ENCODE results near the gene NFATC1. TPM values are rescaled to one million over a fixed set of nuclear protein-coding genes. Genes with fewer than 3 reads are reported as not detected.

Gene NFATC1
- total RNA-seq, 1 donor from 2014 or later: 16.1 TPM

DNA sequence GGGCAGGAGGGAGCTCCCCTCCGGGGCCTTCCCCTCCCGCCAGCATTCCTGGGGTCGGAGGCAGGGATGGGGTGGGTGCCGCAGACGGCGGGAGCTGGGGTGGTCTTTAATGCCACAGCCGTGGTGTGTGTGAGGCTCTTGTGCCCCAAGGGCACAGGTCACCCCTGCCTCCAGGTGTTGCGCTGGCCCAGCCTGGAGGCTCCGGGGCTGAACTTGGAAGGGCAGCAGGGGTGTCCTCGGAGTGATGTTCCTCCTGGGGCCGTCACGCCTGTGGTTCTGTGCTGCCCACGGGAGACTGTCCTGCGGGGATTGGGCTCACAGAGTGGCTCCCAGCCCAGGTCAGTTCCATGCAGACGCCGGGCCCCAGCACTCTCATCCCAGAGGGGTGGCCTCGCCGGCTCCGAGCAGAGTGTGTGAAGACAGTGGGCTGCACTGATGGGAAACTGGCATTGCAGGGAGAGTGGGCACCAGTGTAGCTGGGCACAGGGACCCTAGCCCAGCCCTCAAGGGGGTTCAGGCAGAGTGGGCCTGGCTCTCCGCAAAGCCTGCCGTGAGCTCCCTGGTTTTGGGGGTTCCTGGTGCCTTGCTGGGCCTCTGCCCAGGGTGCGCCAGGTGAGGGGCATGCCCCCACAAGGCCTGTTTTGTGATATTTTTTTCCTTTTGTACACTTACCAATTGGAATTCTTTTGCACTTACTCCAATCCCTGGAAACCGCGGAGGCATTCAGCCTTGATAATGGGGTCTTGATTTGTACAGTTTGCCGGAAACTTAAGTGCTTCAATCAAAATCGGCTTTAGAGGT, 56.7 kb downstream of the NFATC1 start:
- DNase-seq (ENCODE audit: extremely low read depth, low read depth, low spot score): no peak

DNA sequence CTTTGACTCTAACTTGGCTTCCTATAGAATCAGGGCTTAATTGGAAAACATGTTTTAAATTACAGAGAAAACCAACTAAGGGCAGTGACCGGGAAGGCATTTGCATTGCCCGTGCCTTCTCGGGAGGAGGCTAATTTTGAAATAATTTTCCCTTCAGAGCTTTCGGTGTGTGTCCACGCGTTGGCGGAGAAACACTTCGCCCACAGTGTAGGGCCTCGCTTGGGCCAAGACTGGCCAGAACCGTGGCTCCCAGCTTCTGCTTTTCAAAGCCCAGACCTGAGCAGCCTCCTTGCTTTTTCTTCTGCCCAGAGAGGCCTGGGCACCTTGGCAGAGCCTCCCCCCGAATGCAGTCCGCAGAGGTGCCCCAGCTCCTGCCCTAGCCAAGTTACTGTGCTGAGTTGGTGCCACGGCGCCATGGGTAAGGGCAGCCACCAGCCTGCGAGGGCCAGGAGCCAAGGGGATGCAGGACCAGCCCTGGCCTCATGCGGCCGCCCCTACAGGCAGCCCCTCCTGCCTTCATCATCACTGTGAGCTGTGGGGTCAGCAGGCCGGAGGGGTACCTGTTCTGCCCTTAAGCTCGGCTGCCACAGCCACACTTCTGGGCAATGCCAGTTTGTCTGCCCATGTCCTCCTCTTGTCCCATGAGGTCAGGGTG, 57.4 kb downstream of the NFATC1 start:
- DNase-seq (ENCODE audit: extremely low read depth, low read depth, low spot score): no peak

DNA sequence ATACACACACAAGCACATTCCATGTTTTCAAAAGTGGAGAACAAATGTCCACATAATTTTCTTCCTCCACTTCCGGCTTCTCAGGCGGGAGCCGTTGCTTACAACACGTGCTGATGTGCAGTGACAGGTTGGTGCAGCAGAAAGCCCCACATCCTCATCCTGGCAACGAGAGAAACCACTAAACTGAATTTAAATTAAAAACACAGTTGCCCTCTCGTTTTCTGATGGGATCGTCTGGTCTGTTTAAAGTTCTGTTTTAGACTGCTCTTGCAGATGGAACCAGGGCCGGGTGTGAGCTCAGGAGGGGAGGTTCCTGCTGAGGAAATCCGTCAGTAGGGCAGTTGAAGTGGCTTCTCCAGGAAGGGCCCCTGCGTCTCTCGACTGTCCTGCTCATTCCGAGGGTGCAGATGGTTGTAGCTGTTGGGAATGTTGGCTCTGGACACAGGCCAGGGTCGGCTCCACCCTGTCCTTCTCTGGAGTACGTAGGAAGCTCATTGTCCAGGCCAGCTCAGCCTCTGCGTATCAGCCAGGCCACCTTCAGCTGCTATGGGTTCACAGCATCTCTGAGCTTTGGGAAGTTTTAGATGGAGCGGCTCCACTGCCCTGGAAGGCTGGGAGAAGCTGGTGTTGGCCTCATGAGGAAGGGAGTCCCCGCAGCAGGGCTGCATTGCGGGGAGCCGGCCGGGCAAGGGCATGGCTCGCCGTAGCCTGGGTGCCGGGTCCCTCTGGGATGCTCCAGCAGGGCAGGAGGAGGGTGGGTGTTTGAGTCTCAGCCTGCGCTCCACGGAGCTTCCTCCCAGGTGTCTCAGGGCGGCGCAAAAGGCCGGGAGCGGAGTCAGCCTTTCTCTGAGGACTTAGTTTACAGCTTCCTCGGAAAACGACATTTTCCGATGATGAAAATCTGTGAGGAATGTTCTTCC, 58.3 kb downstream of the NFATC1 start:
- no peak for DNase-seq (ENCODE audit: extremely low read depth, low read depth, low spot score)

- DNase-seq (ENCODE audit: extremely low read depth, low read depth, low spot score): no peak
Measured at GRCh38 chr18:79455261-79455660, 59.5 kb downstream of the NFATC1 start.

- DNase-seq (ENCODE audit: extremely low read depth, low read depth, low spot score): no peak
Measured at GRCh38 chr18:79456105-79456980, 60.6 kb downstream of the NFATC1 start.

- DNase-seq (ENCODE audit: extremely low read depth, low read depth, low spot score): no peak
Measured at GRCh38 chr18:79457239-79457638, 61.5 kb downstream of the NFATC1 start.

DNA sequence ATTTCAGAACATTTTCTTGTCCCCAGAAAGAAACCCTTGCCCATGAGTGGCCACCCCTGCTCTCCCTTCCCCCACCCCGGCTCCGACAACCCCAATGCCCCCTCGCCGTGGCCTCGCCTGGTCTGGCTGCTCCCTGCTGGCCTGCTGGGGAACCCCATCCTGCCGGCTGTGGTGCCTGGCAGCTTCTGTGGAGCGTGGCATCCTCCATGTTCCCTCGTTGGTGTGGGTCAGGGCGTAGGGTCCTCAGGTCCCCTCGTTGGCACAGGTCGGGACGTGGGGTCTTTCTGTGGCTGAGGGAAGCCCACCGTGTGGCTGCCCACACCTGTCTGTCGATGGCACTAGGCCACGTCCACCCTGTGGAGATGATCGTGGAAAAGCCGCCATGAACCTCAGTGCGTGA, 61.9 kb downstream of the NFATC1 start:
- DNase-seq (ENCODE audit: extremely low read depth, low read depth, low spot score): no peak

DNA sequence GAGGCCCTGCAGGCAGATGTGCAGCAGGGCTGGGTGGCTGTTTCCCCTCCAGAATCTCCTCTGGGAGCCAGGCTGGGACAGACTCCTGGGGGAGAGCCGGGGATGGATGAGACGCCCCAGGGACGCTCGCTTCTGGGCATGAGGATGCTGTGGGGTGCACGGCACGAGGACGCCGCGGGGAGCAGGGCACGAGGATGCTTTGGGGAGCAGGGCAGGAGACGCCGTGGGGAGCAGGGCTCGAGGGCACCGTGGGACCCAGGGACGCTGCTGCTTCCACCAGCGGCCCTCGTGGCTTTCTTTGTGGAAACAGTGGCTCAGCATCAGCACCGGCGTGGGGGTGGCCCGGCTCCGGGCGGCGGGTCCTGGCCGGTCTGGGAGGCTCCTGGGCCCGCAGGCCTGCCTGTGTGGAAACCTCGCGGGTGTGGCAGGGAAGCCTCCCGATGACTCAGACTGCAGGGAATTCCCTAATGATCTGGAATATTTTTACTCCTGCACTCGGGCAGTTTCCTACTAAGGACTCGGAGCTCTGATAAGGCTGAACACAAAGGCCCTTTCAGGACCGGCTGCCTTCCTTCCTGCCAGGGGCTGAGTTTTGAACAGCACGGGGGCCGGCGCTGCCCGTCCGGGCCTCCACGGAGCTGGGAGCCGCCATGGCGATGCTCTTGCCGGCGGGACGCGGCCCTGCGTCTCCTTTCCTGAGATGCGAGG, 62.6 kb downstream of the NFATC1 start:
- peak; percentile 87 for DNase-seq (ENCODE audit: extremely low read depth, low read depth, low spot score)

DNA sequence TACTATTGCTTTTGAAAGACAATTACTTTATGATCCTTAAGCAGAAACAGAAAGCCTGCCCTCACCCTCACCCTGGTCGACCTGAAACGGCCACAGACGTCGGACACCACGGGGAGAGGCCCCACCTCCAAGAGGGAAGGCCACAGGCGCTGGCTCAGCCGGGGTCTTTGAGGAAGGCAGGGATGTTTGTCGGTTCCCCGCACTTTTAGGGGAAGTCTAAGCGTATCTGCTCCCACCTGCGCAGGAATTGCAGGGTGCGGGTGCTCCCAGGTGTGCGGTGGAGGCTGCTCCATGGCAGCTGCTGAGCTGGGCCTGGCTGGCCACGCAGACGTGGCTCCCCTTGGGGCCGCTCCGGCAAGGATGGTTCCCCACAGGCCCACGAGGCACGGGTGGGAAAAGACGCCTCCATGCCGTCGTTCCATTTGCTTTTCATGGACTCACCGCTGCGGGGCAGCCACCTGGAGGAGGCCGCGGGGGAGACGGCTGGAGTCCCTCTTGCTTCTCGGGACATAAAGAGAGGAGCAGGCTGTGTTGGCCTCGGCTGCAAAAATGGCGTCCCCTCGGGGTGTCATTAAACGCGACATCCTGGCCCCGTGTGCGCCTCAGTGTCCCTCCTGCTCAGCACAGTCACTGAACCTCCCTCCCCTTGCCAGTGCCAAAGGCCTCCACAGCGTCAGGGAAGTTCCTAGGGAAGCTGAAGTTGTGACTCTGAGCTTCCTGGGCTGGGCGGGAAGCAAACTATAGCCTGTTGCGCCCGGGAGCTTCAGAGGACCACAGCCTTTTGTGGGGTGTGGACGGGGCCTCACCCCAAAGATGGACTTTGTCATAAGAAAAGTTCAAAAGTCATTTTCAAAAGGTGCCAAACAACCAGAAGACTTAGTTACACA, 63.4 kb downstream of the NFATC1 start:
- no peak for DNase-seq (ENCODE audit: extremely low read depth, low read depth, low spot score)

DNA sequence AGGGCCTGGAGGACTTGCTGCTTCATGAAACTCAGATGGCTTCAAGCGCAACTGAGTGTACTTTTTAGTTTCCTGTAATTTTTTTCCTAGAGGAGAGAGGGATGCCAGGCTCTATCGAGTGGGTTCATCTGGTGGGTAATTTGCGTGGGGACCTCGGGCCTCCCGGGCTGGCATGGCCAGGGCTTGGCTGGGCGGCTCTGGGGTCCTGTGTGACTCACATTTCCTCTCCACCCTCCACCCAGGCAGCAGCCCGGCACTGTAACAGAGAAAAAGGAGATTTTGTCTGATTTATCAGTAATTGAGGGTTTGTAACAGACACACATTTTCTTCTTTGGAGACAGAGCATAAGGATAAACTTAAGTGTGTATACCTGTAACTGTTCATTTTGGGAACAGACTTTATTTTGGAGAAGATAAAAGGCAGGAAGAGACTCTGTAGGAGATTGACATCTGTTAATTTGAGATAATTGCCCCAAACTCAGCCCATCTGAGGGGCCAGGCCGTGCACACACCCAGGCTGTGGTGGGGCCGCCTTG, 64.3 kb downstream of the NFATC1 start:
- DNase-seq (ENCODE audit: extremely low read depth, low read depth, low spot score): no peak

DNA sequence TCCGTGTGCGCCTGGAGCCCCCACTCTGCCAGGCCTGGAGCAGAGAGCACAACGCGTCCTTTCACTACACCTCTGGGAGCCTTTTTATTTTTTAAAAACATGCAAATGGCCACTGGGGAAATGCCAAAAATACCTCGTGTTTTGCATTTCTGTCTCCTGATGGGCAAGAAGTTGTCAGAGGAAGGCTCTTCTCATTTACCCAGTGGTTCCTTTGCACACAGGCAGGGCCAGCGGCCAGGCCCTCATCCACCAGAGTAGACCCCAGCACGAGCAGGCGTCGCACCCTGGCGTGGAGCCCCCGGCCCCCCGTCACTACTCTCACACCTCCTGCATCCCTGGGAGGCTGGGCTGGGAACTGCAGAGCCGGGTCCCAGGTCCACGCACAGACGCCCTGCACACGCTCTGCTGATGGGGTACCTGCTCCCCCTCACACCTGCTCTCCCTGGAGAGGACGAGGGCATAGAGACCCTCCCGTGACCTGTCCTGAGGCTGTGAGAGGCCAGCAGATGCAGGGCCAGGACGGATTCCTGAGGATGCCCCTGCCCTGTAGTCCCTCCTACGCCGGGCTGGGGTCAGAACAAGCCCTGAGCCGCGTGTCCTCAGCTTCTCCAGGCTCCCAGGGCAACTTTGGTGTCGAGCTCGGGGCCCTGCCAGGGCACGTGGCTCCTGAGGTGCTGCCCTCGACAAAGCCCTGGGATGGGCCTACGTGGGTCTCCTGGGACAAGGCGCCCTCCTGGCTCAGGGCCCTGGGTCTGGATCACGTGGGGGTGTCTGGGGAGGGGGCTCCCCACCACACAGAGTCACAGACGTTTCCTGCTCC, 65.0 kb downstream of the NFATC1 start:
- no peak for DNase-seq (ENCODE audit: extremely low read depth, low read depth, low spot score)

GRCh38 chr18:79461627-79462026, 65.9 kb downstream of the NFATC1 start:
- DNase-seq (ENCODE audit: extremely low read depth, low read depth, low spot score): no peak

DNA sequence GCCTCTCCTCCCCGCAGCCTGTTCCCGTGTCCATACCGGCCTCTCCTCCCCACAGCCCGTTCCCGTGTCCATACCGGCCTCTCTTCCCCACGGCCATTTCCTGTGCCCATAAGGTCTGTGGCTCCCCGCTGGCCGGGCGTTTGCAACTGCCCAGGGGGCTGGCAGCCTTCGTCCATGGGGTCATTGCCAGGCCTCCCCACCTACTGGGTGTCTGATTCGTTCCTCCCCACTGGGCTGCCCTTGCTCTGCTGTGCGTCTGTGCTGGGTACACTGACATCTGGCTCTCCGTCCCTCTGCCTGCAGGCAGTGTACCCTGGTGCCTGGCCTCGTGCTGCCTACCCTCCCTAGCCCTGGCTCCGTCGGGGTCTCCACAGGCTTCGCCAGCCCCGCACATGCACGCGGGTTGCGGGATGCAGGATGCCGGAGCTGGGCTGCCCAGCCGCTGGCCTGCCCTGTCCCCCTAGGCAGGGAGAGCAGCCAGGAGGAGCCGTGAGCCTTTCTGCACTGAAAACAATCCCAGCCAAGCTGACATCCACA, 67.8 kb downstream of the NFATC1 start:
- DNase-seq (ENCODE audit: extremely low read depth, low read depth, low spot score): no peak

DNA sequence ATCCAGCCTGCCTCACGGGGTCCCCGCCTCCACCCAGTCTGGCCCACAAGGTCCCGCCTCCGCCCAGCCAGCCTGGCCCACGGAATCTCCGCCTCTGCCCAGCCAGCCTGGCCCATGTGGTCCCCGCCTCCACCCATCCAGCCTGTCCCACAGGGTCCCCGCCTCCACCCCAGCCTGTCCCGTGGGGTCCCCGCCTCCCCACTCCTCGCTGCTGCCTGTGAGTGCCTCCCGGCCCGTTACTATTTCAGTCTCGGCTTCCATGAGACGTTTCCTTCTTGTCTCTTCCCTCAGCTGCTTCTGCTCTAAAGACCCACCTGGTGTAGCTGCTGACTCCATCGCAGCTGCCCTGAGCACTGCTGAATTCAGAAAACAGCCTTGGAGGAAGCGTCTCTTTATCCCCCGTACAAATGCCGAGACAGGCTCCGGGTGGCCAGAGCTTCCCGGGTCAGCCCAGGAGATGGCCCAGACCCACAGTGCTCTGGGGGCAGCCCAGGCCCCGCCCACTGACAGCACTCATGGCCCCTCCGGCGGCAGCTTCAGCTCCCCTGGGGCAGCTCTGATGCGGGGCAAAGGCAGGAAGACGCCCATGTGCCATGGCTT, 69.8 kb downstream of the NFATC1 start:
- no peak for DNase-seq (ENCODE audit: extremely low read depth, low read depth, low spot score)

- no peak for DNase-seq (ENCODE audit: extremely low read depth, low read depth, low spot score)
Measured at GRCh38 chr18:79466591-79466990, 70.9 kb downstream of the NFATC1 start.

DNA sequence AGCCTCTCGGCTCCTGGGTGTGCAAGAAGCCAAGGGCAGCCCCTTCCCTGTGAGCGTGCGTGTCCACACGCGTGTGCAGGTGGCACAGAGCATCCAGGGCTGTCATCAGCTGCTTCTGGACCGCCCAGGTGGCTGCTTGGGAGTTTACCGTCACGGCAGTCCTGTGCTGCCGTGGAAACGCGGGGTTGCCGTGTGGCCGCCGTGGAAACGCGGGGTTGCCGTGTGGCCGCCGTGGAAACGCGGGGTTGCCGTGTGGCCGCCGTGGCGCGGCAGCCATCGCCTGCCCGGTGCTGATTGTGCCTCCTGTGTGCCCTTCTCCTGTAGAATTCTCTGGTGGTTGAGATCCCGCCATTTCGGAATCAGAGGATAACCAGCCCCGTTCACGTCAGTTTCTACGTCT, 71.4 kb downstream of the NFATC1 start:
- no peak for DNase-seq (ENCODE audit: extremely low read depth, low read depth, low spot score)
